ENCODE measurements around the gene MYOG. TPM values are rescaled to one million over a fixed set of nuclear protein-coding genes. Genes with fewer than 3 reads are reported as not detected.

Gene MYOG
- total and polyA plus RNA-seq, 7 donors: 9.7 to 451 (median 160) TPM

GRCh38 chr1:203100516-203100869 is 14.7 kb upstream of the MYOG start:
- no peak for DNase-seq
- Histone ChIP-seq H3K27me3 (ENCODE audit: insufficient read depth in 3 of 3, low read length in 2 of 3) (no peaks in the 10 kb centered on the region), H3K36me3 (ENCODE audit: insufficient read depth in 1 of 2, low read depth in 1 of 2) (no peaks in the 10 kb centered on the region), H3K27ac (peak overlapping the region; percentile 70), H3K9me3 (peaks cover 1% of the 10 kb centered on the region), H3K4me1 (peaks cover 20% of the 10 kb centered on the region), H3K4me3 (no peak overlapping the region)
- no peak for TF ChIP-seq CTCF (IDR thresholded peaks at IDR 0.05)
- intact Hi-C loops (cut with DNase I): no loop called here
- ATAC-seq: peak in 3 of 4 donors; percentile 30 to 50 (median 38)

GRCh38 chr1:203099805-203100515 is 14.1 kb upstream of the MYOG start:
- intact Hi-C loops (cut with DNase I): no loop called here
- no peak for TF ChIP-seq CTCF (IDR thresholded peaks at IDR 0.05)
- Histone ChIP-seq H3K27me3 (ENCODE audit: insufficient read depth in 3 of 3, low read length in 2 of 3) (no peaks in the 10 kb centered on the region), H3K9me3 (peaks cover 7% of the 10 kb centered on the region), H3K4me3 (no peak overlapping the region), H3K27ac (peak overlapping the region; percentile 70), H3K36me3 (ENCODE audit: insufficient read depth in 1 of 2, low read depth in 1 of 2) (no peaks in the 10 kb centered on the region), H3K4me1 (peaks cover 20% of the 10 kb centered on the region)
- DNase-seq: no peak
- WGBS, 3 donors: 51 to 75% (median 52%) methylated on average over 7 of the region's 7 CpGs
- peak; percentile 27 to 76 (median 58) for ATAC-seq

- Histone ChIP-seq H3K36me3 (ENCODE audit: insufficient read depth in 1 of 2, low read depth in 1 of 2) (no peaks in the 10 kb centered on the region), H3K9me3 (peaks cover 8% of the 10 kb centered on the region), H3K27me3 (ENCODE audit: insufficient read depth in 3 of 3, low read length in 2 of 3) (no peaks in the 10 kb centered on the region), H3K4me1 (peaks cover 20% of the 10 kb centered on the region), H3K4me3 (peak overlapping the region; percentile 4), H3K27ac (peak overlapping the region; percentile 70)
- ATAC-seq (peak; percentile 61 to 88 (median 76)), DNase-seq (no peak)
- 62 to 81% (median 62%) methylated on average over 8 of the region's 8 CpGs for WGBS, 3 donors
- intact Hi-C loops (cut with DNase I): no loop called here
- no peak for TF ChIP-seq CTCF (IDR thresholded peaks at IDR 0.05)
Observed at GRCh38 chr1:203098914-203099520, 13.2 kb upstream of the MYOG start.

GRCh38 chr1:203098445-203098844 is 12.6 kb upstream of the MYOG start:
- Histone ChIP-seq H3K27ac (peak overlapping the region; percentile 69), H3K36me3 (ENCODE audit: insufficient read depth in 1 of 2, low read depth in 1 of 2) (no peaks in the 10 kb centered on the region), H3K4me1 (peaks cover 20% of the 10 kb centered on the region), H3K27me3 (ENCODE audit: insufficient read depth in 3 of 3, low read length in 2 of 3) (no peaks in the 10 kb centered on the region), H3K4me3 (peak overlapping the region; percentile 4), H3K9me3 (peaks cover 8% of the 10 kb centered on the region)
- intact Hi-C loops (cut with DNase I): no loop called here
- DNase-seq (no peak), ATAC-seq (peak in 3 of 4 donors; percentile 18 to 42 (median 19))
- TF ChIP-seq CTCF (IDR thresholded peaks at IDR 0.05): no peak
- WGBS, 3 donors: 60 to 73% (median 69%) methylated on average over 1 of the region's 1 CpG
